Spleen (tissue), 7 donors: ENCODE data around the gene HORMAD2.

ENCODE experiments used
- POLR2AphosphoS5 ChIP-seq, 3 donors: sonication (generic); formaldehyde crosslinking; IDR thresholded peaks; one replicate each; pipeline ENCODE4 v1.5.1; 2017; ENCODE audit warnings: antibody characterized with exemption in 3 of 3
- TF ChIP-seq, protein P1 (sequence below), 11 experiments: fragments of 200-600 bp in 7 of 11; fragments of 450-650 bp in 4 of 11; sonication (generic) in 4 of 11; IDR thresholded peaks in 8 of 11; conservative IDR thresholded peaks in 3 of 11; 1 replicate in 7 of 11; 2 replicates in 4 of 11; pipeline versions ENCODE4 v1.4.0 to v1.8.0; 2016 to 2021; ENCODE audit warnings: antibody characterized with exemption in 11 of 11, inconsistent platforms in 4 of 11, mild to moderate bottlenecking in 1 of 11
- donor health status: DM: no; HTN: no; CAD: no; lungs with moderate emphysema.
- donor health status: DM: no; HTN: no; CAD: no.
- donor health status: DM: no; HTN: no; CAD: no.

DNA sequence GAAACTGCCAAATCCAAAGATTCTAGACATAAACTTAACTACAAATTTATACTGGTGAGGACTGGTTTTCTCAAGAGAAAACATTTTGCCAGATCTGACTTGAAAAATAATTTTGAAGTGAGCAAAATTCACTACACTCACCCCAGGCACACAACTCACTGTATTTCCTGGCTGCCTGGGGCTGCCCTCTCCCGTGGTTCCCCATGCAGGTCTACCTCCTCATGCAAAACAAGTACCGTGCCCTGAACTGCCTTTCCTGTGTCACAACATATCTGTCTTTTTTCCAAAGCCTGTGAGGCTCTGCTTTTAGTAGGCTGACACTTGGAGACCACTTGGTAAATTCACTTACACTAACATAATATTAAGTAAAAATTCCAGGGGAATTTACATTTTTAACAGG, 89.9 kb downstream of the HORMAD2 start:
- TF ChIP-seq POLR2AphosphoS5 (IDR thresholded peaks at IDR 0.05): no peak
- TF ChIP-seq, protein P1, sequence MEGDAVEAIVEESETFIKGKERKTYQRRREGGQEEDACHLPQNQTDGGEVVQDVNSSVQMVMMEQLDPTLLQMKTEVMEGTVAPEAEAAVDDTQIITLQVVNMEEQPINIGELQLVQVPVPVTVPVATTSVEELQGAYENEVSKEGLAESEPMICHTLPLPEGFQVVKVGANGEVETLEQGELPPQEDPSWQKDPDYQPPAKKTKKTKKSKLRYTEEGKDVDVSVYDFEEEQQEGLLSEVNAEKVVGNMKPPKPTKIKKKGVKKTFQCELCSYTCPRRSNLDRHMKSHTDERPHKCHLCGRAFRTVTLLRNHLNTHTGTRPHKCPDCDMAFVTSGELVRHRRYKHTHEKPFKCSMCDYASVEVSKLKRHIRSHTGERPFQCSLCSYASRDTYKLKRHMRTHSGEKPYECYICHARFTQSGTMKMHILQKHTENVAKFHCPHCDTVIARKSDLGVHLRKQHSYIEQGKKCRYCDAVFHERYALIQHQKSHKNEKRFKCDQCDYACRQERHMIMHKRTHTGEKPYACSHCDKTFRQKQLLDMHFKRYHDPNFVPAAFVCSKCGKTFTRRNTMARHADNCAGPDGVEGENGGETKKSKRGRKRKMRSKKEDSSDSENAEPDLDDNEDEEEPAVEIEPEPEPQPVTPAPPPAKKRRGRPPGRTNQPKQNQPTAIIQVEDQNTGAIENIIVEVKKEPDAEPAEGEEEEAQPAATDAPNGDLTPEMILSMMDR (IDR thresholded peaks at IDR 0.05 in 8 of 11, conservative IDR thresholded peaks at IDR 0.05 in 3 of 11): no peak
